ENCODE results near the gene PKNOX2. TPM values are rescaled to one million over a fixed set of nuclear protein-coding genes. Genes with fewer than 3 reads are reported as not detected.

Gene PKNOX2
- total RNA-seq, 4 donors from 2014 or later = 1.2 to 5.7 (median 2.2) TPM

DNA sequence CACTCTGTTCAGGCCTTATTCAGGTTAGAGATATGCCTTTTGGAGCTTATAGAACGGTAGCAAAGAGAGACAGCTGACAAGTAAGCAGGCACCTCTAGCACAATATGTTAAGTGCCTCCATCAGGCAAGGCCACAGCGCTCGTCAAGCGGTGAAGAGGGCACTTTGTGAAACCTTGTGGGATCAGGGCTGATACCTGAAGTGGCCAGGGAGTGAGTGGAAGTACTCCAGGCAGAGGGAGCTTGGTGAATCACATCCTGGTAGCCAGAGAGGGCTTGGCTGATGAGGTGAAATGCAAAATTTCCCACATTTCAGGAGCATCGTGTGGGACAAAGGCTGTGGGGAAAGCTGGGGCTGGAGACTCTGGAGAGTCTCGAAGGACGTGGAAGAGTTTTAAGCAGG, 87.4 kb downstream of the PKNOX2 start:
- 89 to 92% methylated on average over 6 to 7 of the region's 7 CpGs for WGBS, 2 donors (ENCODE audit: low coverage in 1 of 2)
- H3K9me3 ChIP-seq = no peaks in the 10 kb centered on the region
- no peak overlapping the region for H3K4me3 ChIP-seq
- H3K27ac ChIP-seq = no peak overlapping the region
- peaks cover 0 to 7% (median 0%) of the 10 kb centered on the region in 3 donors for H3K4me1 ChIP-seq
- H3K27me3 ChIP-seq = no peaks in the 10 kb centered on the region
- H3K36me3 ChIP-seq = no peaks in the 10 kb centered on the region
- ATAC-seq = no peak
- TF ChIP-seq POLR2A (IDR thresholded peaks at IDR 0.05) (no peak), EP300 (IDR thresholded peaks at IDR 0.05) (no peak), CTCF (IDR thresholded peaks at IDR 0.05) (no peak), POLR2AphosphoS5 (IDR thresholded peaks at IDR 0.05) (no peak)

DNA sequence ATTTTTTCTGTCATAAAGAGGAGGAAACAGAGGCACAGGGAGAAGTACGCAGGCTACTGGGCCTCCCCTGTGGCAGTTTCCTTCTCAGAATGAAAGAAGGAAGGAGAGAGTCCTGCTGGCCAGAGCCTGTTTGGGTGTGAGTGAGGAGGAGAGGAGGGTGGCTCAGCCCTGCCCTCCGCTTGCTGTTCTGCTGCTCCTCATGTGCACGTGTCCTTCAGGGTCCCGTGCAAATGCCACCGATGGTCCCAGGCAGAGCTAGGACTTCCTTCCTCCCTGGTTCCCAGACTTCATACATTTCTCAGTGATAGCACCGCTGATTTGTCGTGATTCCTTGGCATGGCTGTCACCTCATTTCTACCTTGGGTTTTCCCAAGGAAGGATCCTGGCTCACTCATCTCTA, 88.7 kb downstream of the PKNOX2 start:
- H3K4me1 ChIP-seq = peaks cover 0 to 7% (median 0%) of the 10 kb centered on the region in 3 donors
- no peak for ATAC-seq
- TF ChIP-seq POLR2A (IDR thresholded peaks at IDR 0.05) = no peak
- TF ChIP-seq POLR2AphosphoS5 (IDR thresholded peaks at IDR 0.05) = no peak
- no peak for TF ChIP-seq CTCF (IDR thresholded peaks at IDR 0.05)
- TF ChIP-seq EP300 (IDR thresholded peaks at IDR 0.05) = no peak
- no peaks in the 10 kb centered on the region for H3K36me3 ChIP-seq
- no peaks in the 10 kb centered on the region for H3K27me3 ChIP-seq
- H3K27ac ChIP-seq = no peak overlapping the region
- H3K9me3 ChIP-seq = no peaks in the 10 kb centered on the region
- no peak overlapping the region for H3K4me3 ChIP-seq
- WGBS, 2 donors (ENCODE audit: low coverage in 1 of 2) = 90 to 100% methylated on average over 1 to 2 of the region's 7 CpGs

GRCh38 chr11:125253795-125254525, 89.4 kb downstream of the PKNOX2 start:
- Histone ChIP-seq H3K27me3 (no peaks in the 10 kb centered on the region), H3K4me3 (no peak overlapping the region), H3K36me3 (no peaks in the 10 kb centered on the region), H3K27ac (no peak overlapping the region), H3K4me1 (peaks cover 0 to 7% (median 0%) of the 10 kb centered on the region in 3 donors), H3K9me3 (no peaks in the 10 kb centered on the region)
- WGBS, 2 donors (ENCODE audit: low coverage in 1 of 2) = 70 to 78% methylated on average over 2 to 3 of the region's 14 CpGs
- peak; percentile 11 for ATAC-seq
- TF ChIP-seq POLR2AphosphoS5 (IDR thresholded peaks at IDR 0.05) (no peak), EP300 (IDR thresholded peaks at IDR 0.05) (no peak), CTCF (IDR thresholded peaks at IDR 0.05) (no peak), POLR2A (IDR thresholded peaks at IDR 0.05) (no peak)

DNA sequence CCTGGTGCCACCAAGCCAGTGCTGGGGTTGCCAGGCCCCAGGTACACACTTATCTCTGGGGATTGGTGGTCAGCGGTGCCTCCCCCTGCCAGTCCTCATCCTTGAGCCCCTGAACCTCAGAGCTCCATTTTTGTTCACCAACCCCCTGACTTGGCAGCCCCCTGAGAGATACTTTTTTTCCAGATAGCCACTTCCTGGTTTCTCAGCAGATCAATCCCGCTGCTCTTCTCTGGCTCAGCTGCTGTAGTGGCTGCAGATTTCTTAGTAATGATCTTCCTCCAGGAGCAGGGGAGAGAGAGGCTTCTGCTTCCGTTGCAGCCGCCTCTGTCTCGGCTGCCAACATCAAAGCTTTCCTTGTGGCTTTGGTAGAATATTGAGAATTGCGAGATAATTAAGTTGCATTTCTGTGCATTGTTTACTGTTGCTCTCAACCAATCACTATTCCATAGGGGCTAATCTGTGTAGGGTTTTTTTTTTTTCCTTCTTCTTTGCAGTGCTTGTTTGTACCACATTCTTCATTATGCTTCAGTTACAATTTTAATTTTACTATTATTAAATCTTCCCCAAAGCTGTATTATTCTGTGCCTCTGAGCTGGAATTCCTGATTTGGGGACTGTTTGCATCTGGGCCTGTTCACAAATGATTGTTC, 92.1 kb downstream of the PKNOX2 start:
- Histone ChIP-seq H3K4me3 (no peak overlapping the region), H3K36me3 (no peaks in the 10 kb centered on the region), H3K27me3 (no peaks in the 10 kb centered on the region), H3K27ac (no peak overlapping the region), H3K4me1 (peaks cover 0 to 12% (median 0%) of the 10 kb centered on the region in 3 donors), H3K9me3 (no peaks in the 10 kb centered on the region)
- 8 to 57% methylated on average over 4 to 5 of the region's 6 CpGs for WGBS, 2 donors (ENCODE audit: low coverage in 1 of 2)
- no peak for TF ChIP-seq POLR2AphosphoS5 (IDR thresholded peaks at IDR 0.05)
- ATAC-seq = no peak

DNA sequence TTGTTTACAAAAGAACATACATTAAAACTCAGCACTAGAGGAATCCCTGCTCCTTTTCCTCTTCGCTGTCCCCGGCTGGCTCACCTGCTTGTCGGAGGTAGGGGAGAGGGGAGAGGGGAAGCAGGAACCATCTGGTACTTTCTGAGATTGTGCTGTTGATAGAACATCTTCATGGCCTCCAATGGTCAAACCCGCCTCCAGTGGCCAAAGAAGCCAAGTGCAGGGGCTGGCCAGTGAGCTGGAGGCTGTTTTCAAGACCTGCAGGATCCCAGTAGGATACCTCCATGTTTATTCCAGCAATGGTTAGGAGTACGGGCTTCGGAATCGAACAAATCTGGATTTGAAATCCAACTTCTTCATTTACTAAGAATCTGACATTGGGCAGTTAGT, 92.6 kb downstream of the PKNOX2 start:
- H3K36me3 ChIP-seq = no peaks in the 10 kb centered on the region
- WGBS, 2 donors (ENCODE audit: low coverage in 1 of 2) = 87 to 95% methylated on average over 4 to 6 of the region's 7 CpGs
- no peaks in the 10 kb centered on the region for H3K9me3 ChIP-seq
- H3K4me3 ChIP-seq = no peak overlapping the region
- TF ChIP-seq POLR2AphosphoS5 (IDR thresholded peaks at IDR 0.05) (no peak), CTCF (IDR thresholded peaks at IDR 0.05) (no peak), EP300 (IDR thresholded peaks at IDR 0.05) (no peak), POLR2A (IDR thresholded peaks at IDR 0.05) (no peak)
- no peak for ATAC-seq
- peaks cover 0 to 17% (median 0%) of the 10 kb centered on the region in 3 donors for H3K4me1 ChIP-seq
- H3K27me3 ChIP-seq = no peaks in the 10 kb centered on the region
- no peak overlapping the region for H3K27ac ChIP-seq

Measured in gastroesophageal sphincter (tissue), 4 donors.